ENCODE results near the gene LHX1.

Gene LHX1

GRCh38 chr17:36937001-36937958, at the start of gene LHX1:
TSS of gene LHX1 (plus strand) at chr17:36937475. CDS start at chr17:36938198, 723 bp downstream.
- peak; percentile 31 for DNase-seq

- DNase-seq = no peak
Observed at GRCh38 chr17:36888236-36888951, 48.9 kb upstream of the LHX1 start.

GRCh38 chr17:36889770-36890349, 47.4 kb upstream of the LHX1 start:
- no peak for DNase-seq

- DNase-seq = no peak
Observed at GRCh38 chr17:36890398-36891168, 46.7 kb upstream of the LHX1 start.

- DNase-seq = no peak
Observed at GRCh38 chr17:36892112-36892838, 45.0 kb upstream of the LHX1 start.

GRCh38 chr17:36894177-36894576, 43.1 kb upstream of the LHX1 start:
- no peak for DNase-seq

GRCh38 chr17:36894925-36895324, 42.4 kb upstream of the LHX1 start:
- no peak for DNase-seq

- no peak for DNase-seq
Observed at GRCh38 chr17:36899250-36900159, 37.8 kb upstream of the LHX1 start.

GRCh38 chr17:36900160-36900512, 37.1 kb upstream of the LHX1 start:
- no peak for DNase-seq

- no peak for DNase-seq
Observed at GRCh38 chr17:36901506-36901905, 35.8 kb upstream of the LHX1 start.

- no peak for DNase-seq
Observed at GRCh38 chr17:36907407-36907806, 29.9 kb upstream of the LHX1 start.

- DNase-seq = no peak
Observed at GRCh38 chr17:36910513-36910912, 26.8 kb upstream of the LHX1 start.

GRCh38 chr17:36911001-36911400, 26.3 kb upstream of the LHX1 start:
- no peak for DNase-seq

GRCh38 chr17:36913132-36913531, 24.1 kb upstream of the LHX1 start:
- DNase-seq = no peak

GRCh38 chr17:36918211-36918691, 19.0 kb upstream of the LHX1 start:
- DNase-seq = no peak

GRCh38 chr17:36919407-36919968, 17.8 kb upstream of the LHX1 start:
- DNase-seq = no peak

GRCh38 chr17:36920032-36921005, 17.0 kb upstream of the LHX1 start:
- DNase-seq = no peak

GRCh38 chr17:36921095-36921851, 16.0 kb upstream of the LHX1 start:
- peak; percentile 61 for DNase-seq

- DNase-seq = no peak
Observed at GRCh38 chr17:36922175-36922574, 15.1 kb upstream of the LHX1 start.
